ENCODE results near the gene ALDH1B1.

The ALDH1B1 gene

DNA sequence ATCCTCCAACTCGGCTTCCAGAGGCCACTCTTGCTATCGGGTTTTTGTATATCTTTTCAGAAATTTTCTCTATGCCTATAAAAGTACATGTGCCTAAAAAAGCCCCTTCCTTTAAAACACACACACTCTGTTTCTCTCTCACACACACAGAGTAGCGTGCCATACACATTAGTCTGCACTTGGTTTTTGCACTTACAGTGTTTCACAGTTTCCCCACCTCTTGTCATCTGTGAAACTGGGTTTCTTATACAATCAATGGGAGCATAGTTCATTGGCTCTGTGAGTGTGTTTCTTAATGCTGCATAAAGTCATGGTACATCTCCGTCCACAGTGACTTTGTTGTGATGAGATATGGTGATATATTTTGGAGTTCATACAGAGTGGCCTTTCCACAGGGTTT, 32.4 kb downstream of the ALDH1B1 start:
- no peak for ATAC-seq
- Mint-ChIP-seq H3K36me3 (ENCODE audit: low read depth) (no peaks in the 10 kb centered on the region), H3K27ac (no peak overlapping the region), H3K4me3 (no peak overlapping the region), H3K9me3 (no peaks in the 10 kb centered on the region), H3K4me1 (no peaks in the 10 kb centered on the region), H3K27me3 (peaks cover 38% of the 10 kb centered on the region)
- no peak for DNase-seq

DNA sequence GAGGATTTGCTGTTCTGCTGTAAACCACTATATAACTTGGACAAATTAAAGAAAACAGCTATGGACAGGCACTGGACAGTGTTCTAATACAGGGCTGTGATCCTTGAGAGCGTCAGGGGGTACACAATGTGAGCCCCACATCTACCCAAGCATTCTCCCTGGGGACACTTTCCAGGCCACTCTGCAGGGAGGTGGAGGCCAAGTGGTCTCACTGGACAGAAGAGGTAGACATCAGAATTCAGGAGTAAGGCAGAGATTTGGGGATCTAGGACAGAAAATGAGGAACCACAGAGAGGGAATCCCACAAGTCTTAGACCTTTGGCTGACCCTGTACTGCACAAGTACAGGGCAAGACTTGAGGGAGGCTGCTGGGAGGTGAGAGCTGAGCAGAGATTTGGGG, 35.6 kb downstream of the ALDH1B1 start:
- H3K9me3 Mint-ChIP-seq: no peaks in the 10 kb centered on the region
- H3K27ac Mint-ChIP-seq: no peak overlapping the region
- no peaks in the 10 kb centered on the region for H3K36me3 Mint-ChIP-seq (ENCODE audit: low read depth)
- DNase-seq: no peak
- H3K27me3 Mint-ChIP-seq: peaks cover 20% of the 10 kb centered on the region
- H3K4me3 Mint-ChIP-seq: no peak overlapping the region
- no peak for ATAC-seq
- H3K4me1 Mint-ChIP-seq: no peaks in the 10 kb centered on the region

DNA sequence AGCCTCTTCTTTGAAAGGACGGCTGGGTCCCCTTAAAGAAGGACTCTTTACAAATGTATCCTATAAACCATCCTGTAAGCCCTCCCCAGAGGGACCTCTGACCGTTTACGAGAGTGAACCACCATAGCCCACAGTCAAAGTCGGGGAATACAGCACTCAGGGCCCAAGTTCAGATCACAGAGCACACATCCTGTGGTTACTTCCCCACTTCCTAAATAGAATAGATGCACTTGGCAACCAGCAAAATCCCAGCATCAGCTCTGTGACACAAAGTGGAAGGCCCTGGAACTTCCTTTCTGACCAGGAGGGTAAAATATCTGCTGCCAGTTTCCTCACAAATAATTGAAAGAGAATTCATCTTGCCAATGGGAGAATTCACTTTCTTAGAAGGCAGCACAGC, 38.6 kb downstream of the ALDH1B1 start:
- H3K27me3 Mint-ChIP-seq: peaks cover 3% of the 10 kb centered on the region
- ATAC-seq (no peak), DNase-seq (no peak)
- H3K27ac Mint-ChIP-seq: no peak overlapping the region
- H3K4me1 Mint-ChIP-seq: no peaks in the 10 kb centered on the region
- H3K36me3 Mint-ChIP-seq (ENCODE audit: low read depth): no peaks in the 10 kb centered on the region
- no peaks in the 10 kb centered on the region for H3K9me3 Mint-ChIP-seq
- no peak overlapping the region for H3K4me3 Mint-ChIP-seq

DNA sequence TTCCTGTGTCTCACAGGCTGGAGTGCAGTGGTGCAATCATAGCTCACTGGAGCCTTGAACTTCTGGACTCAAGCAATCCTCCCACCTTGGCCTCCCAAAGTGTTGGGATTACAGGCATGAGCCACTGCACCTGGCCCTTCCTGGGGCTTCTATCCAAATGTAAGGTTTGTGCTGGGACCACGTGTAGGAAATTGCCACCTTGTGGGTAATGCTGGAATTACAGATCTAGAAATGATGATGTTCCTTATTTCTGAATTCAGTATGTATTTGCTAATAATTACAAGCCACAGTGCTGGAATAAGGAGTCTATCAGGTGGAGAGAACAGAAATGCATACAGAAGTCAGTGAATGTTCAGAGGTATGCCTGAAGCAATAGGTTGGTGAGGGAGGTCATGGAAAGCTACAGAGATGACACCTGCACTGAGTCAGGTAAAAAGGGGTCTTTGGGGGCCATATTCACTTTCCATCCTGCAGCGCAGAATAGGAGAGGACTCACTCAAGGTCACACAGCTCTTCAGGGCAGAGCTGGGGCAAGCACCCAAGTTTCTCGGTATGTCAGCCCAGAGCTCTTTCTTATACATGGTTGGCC, 40.5 kb downstream of the ALDH1B1 start:
- DNase-seq (no peak), ATAC-seq (no peak)
- Mint-ChIP-seq H3K27ac (no peak overlapping the region), H3K27me3 (no peaks in the 10 kb centered on the region), H3K9me3 (no peaks in the 10 kb centered on the region), H3K4me3 (no peak overlapping the region), H3K36me3 (ENCODE audit: low read depth) (no peaks in the 10 kb centered on the region), H3K4me1 (no peaks in the 10 kb centered on the region)

DNA sequence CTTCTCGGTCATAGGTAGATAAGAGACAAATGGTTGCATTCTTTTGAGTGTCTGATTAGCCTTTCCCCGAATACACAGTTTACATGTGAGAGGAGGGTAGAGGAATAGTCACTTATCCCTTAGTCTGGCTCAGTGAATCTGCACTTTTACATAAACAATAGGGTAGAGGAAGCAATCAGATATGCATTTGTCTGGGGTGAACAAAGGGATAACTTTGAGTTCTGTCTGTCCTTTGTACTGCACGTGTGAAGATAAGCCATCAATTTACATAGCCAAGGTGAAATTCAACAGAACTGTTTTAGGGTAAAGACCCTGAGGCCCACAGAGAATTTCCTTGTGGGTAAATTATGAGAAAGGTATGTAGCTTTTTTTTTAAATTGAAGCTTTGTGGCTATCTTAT, 41.9 kb downstream of the ALDH1B1 start:
- ATAC-seq (no peak), DNase-seq (no peak)
- H3K36me3 Mint-ChIP-seq (ENCODE audit: low read depth): no peaks in the 10 kb centered on the region
- peaks cover 4% of the 10 kb centered on the region for H3K27me3 Mint-ChIP-seq
- no peak overlapping the region for H3K4me3 Mint-ChIP-seq
- H3K9me3 Mint-ChIP-seq: no peaks in the 10 kb centered on the region
- no peak overlapping the region for H3K27ac Mint-ChIP-seq
- H3K4me1 Mint-ChIP-seq: no peaks in the 10 kb centered on the region

DNA sequence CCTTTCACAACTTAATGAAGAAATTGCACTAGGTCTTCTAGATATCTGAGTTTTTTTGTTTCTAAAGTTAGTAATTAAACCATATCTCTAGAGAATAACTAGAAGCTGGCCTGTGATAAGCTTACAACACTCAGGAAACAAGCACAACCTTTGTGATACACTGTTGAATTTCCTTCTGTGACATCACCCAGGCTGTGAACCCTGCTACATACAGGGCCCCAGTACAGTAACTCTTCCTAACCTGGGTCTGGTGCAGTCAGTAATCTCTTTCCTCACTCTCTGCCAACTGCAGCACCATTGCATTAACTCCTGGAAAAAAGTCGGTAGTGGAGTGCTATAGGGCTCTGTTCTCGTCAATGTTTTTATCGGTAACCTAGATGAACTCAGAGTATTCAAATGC, 42.4 kb downstream of the ALDH1B1 start:
- H3K4me1 Mint-ChIP-seq: no peaks in the 10 kb centered on the region
- no peaks in the 10 kb centered on the region for H3K36me3 Mint-ChIP-seq (ENCODE audit: low read depth)
- DNase-seq: no peak
- peaks cover 4% of the 10 kb centered on the region for H3K27me3 Mint-ChIP-seq
- ATAC-seq: no peak
- no peak overlapping the region for H3K4me3 Mint-ChIP-seq
- H3K9me3 Mint-ChIP-seq: no peaks in the 10 kb centered on the region
- H3K27ac Mint-ChIP-seq: no peak overlapping the region

DNA sequence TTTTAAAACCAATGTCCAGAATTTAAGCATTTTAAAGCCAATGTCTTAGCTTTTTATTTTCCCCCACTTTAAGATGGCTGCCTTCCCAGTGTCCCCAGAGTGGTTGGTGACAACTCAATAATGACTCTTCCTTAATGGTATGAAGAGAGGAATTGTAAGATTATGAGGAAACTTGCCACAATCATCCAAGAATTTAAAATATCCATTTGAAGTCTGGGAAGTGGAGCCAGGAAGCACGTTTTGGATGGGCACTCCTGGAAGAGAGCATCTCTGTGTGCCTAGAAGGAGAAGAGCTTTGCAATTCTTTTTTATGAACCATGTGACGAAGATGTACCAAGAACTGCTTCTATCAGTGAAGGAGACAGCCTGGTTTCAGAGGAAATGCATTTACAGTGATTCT, 43.0 kb downstream of the ALDH1B1 start:
- Mint-ChIP-seq H3K36me3 (ENCODE audit: low read depth) (no peaks in the 10 kb centered on the region), H3K9me3 (no peaks in the 10 kb centered on the region), H3K4me3 (no peak overlapping the region), H3K4me1 (no peaks in the 10 kb centered on the region), H3K27me3 (peaks cover 6% of the 10 kb centered on the region), H3K27ac (no peak overlapping the region)
- DNase-seq (no peak), ATAC-seq (no peak)

DNA sequence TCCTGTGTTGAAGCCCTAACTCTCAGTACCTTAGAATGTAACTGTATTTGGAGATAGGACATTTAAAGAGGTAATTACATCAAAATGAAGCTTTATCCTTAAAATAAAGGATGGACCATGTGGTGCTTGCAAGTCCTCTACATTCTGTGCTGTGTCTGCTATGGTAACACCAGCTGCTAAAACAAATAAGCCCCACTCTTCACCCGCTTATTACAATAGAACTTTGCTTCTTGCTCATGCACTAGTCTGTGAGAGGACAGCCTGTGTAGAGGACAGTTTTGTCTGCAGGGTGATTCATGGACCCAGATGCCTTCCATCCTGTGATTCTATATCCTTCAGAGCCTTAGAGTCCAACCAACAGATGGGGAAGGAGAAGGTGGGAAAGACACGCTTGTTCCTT, 44.2 kb downstream of the ALDH1B1 start:
- Mint-ChIP-seq H3K4me3 (no peak overlapping the region), H3K27ac (no peak overlapping the region), H3K36me3 (ENCODE audit: low read depth) (no peaks in the 10 kb centered on the region), H3K9me3 (no peaks in the 10 kb centered on the region), H3K4me1 (no peaks in the 10 kb centered on the region), H3K27me3 (peaks cover 6% of the 10 kb centered on the region)
- no peak for DNase-seq
- ATAC-seq: no peak

DNA sequence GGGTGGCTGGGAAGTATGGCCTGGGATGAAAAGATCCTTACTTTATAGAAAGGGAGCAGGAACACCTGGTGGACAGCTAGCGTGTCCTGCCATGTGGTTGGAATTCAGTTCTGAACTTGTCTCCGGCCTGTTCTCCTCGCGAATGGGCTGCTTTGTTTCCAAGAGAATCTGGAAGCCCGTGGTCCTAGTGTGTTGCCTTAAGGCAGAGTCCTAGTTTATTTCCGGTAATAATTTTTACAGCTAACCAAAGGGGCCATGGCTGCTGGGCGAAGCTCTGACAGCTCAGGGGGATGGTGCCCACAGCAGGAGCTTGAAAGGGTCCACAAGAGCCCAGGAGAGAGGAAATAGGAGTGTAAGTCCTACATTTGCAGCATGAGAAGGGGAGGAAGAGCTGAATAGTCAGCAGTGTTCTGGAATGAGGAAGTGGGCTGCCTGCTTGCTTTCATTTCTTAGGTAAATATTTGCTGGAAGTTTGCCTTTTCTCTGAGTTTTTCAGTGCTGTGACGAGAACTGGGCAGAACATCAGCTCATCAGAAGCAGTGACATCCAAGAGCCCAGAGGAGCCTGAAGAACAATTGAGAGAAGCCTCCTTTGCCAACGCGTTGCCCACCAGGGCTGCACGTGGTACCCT, 44.8 kb downstream of the ALDH1B1 start:
- Mint-ChIP-seq H3K4me1 (no peaks in the 10 kb centered on the region), H3K27me3 (peaks cover 6% of the 10 kb centered on the region), H3K27ac (no peak overlapping the region), H3K4me3 (no peak overlapping the region), H3K9me3 (no peaks in the 10 kb centered on the region), H3K36me3 (ENCODE audit: low read depth) (no peaks in the 10 kb centered on the region)
- no peak for DNase-seq
- ATAC-seq: no peak

DNA sequence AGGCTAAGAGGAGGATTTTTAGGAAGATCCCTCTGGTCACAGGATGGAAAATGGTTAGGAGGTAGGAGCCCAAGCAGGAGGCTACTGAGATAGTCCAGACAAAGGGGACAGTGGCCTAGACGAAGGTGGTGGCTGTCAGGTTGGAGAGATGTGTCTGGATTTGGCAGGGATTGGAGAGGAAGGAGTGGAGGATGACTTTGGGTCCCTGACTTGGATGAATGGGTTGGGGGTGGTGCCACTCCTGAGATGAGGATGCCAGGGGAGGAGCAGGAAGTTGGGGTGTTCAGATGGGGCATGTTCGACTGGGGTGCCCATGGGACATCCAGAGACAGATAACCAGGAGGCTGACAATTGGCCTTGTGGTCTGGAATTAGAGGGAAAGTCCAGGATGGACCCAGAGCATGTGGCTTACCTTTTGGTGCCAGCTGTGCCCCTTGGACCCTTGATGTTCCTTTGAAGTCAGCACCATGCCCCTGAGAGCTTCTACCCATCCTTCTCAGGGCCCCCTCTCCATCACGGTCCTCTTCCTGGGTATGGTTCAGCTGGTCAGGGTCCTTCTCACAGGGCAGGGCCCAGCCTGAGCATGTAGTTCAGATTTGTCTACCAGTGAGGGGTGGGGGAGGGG, 46.9 kb downstream of the ALDH1B1 start:
- no peaks in the 10 kb centered on the region for H3K9me3 Mint-ChIP-seq
- H3K27me3 Mint-ChIP-seq: peaks cover 7% of the 10 kb centered on the region
- H3K36me3 Mint-ChIP-seq (ENCODE audit: low read depth): no peaks in the 10 kb centered on the region
- no peak for ATAC-seq
- no peak overlapping the region for H3K27ac Mint-ChIP-seq
- no peak for DNase-seq
- H3K4me3 Mint-ChIP-seq: no peak overlapping the region
- no peaks in the 10 kb centered on the region for H3K4me1 Mint-ChIP-seq

DNA sequence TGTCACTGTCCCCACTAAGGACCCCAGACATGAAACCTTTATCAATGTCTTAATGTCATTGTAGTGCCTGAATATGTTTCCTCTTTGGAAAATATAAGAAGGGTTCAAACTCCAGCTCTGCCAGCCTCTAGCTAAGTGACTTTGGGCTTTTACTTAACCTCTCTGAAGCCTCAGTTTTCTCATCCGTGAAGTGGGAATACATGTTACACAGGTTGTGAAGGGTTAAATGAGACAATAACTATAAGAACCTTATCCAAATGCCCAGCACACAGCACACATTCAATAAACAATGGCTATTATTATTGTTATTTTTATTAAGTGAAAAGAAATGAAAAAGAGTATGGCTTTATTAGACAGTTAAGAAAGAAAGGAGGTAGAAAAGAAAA, 47.4 kb downstream of the ALDH1B1 start:
- H3K4me1 Mint-ChIP-seq: no peaks in the 10 kb centered on the region
- no peak overlapping the region for H3K4me3 Mint-ChIP-seq
- DNase-seq (no peak), ATAC-seq (no peak)
- H3K27ac Mint-ChIP-seq: no peak overlapping the region
- peaks cover 10% of the 10 kb centered on the region for H3K27me3 Mint-ChIP-seq
- no peaks in the 10 kb centered on the region for H3K9me3 Mint-ChIP-seq
- no peaks in the 10 kb centered on the region for H3K36me3 Mint-ChIP-seq (ENCODE audit: low read depth)

DNA sequence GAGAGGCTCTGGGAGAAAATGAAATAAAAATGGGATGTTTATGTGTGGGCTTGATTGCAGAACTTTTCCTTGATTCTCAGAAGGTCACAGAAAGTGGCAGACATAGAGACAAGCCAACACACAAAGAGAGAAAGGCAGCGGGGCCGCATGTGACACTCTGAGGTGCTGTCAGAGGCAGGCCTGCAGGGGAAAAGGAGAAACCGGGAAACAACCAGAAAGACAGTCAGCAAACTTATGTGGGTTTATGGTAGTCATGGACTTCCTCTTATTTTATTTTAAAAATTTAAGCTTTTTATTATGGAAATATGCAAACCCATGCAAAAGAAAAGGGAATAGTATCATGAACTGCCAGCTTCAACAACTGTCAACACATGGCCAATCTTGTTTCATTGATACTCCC, 48.0 kb downstream of the ALDH1B1 start:
- H3K9me3 Mint-ChIP-seq: no peaks in the 10 kb centered on the region
- DNase-seq (no peak), ATAC-seq (no peak)
- no peak overlapping the region for H3K27ac Mint-ChIP-seq
- H3K4me3 Mint-ChIP-seq: no peak overlapping the region
- no peaks in the 10 kb centered on the region for H3K36me3 Mint-ChIP-seq (ENCODE audit: low read depth)
- no peaks in the 10 kb centered on the region for H3K4me1 Mint-ChIP-seq
- peaks cover 12% of the 10 kb centered on the region for H3K27me3 Mint-ChIP-seq

DNA sequence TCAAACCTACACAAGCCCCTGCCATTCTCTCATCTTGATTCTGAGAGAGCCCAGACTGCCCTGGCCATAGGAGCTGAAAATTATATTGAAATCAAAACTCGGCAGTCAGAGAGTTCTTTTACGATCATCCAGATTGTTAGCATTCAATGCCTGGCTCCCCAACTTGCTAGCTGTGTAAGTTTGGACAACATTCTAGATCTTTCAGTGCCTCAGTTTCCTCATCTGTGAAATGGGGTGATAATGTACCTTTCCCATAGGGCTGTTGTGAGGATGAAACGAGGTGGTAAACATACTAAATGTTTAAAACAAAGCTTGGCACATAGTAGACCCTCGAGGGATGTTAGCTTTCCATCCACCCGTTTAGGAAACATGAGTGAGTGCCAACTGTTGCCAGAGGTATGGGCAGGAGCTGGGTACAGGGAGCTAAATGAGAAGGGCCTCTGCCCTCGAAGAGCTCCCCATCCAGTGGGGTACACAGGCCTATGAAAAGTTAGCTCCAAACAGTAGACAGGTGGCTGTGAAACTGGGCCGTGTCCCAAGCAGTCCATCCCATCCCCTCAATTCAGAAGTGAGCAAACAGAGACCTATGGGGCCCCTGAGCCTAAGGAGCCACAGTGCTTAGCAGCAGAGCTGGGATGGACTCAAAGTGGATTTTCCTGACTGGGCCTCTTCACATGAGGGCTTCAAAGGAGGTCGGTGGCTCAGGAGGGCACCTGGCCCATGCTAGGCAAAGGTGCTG, 49.0 kb downstream of the ALDH1B1 start:
- DNase-seq (no peak), ATAC-seq (no peak)
- Mint-ChIP-seq H3K4me1 (no peaks in the 10 kb centered on the region), H3K9me3 (no peaks in the 10 kb centered on the region), H3K27ac (no peak overlapping the region), H3K36me3 (ENCODE audit: low read depth) (no peaks in the 10 kb centered on the region), H3K27me3 (peaks cover 17% of the 10 kb centered on the region), H3K4me3 (no peak overlapping the region)

DNA sequence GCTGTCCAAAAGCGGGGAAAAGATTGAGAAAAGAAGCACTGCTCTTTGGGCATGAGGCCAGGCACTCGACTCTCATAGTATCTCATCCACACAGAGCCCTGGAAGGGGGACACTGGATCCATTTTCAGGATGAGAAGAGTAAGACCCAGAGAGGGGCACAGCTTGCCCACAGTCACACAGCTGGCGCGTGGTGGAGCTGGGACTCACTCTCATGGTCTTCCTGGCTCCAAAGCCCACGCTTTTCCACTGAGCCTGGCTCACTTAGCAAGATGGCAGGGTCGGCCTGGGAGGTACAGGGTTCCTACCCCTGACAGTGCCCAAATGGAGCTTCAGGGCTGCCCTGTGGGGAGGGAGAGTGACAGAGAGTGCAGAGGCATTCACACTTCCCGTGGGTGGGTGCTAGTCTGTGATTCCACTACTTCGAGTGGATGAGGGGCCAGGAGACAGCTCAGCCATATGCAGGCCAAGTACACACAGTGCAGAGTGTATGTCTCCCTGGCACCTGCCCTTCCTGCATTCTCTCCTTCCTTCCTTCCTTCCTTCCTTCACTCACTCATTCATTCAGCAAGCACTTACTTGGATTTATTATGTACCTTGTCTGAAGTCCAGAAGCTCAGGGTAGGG, 50.1 kb downstream of the ALDH1B1 start:
- ATAC-seq (no peak), DNase-seq (no peak)
- H3K4me1 Mint-ChIP-seq: no peaks in the 10 kb centered on the region
- no peak overlapping the region for H3K27ac Mint-ChIP-seq
- H3K36me3 Mint-ChIP-seq (ENCODE audit: low read depth): no peaks in the 10 kb centered on the region
- peaks cover 25% of the 10 kb centered on the region for H3K27me3 Mint-ChIP-seq
- no peak overlapping the region for H3K4me3 Mint-ChIP-seq
- H3K9me3 Mint-ChIP-seq: no peaks in the 10 kb centered on the region

DNA sequence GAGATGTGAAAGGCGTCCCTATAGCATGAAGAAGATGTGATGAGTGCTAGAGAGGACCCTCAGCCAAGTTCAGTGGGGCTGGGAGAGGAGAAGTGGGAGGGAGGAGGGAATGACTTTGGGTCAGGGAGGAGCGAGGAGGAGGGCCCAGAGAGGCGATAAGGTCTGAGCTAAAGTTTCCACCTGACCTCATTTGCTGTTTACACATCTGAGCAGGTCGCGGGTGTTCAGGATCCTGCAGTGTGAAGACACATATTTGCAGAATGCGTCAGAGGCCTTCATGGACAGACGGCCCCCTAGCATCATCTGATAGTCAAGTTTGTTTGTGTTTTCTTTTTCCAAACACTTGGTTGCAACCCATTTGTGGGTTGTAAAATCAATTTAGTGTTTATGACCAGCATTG, 50.7 kb downstream of the ALDH1B1 start:
- DNase-seq: no peak
- no peaks in the 10 kb centered on the region for H3K36me3 Mint-ChIP-seq (ENCODE audit: low read depth)
- no peaks in the 10 kb centered on the region for H3K9me3 Mint-ChIP-seq
- H3K27ac Mint-ChIP-seq: no peak overlapping the region
- H3K4me3 Mint-ChIP-seq: no peak overlapping the region
- no peak for ATAC-seq
- H3K27me3 Mint-ChIP-seq: peaks cover 26% of the 10 kb centered on the region
- no peaks in the 10 kb centered on the region for H3K4me1 Mint-ChIP-seq
